ENCODE results near the gene LMAN2. TPM values are rescaled to one million over a fixed set of nuclear protein-coding genes. Genes with fewer than 3 reads are reported as not detected.
A peak's percentile ranks its signal among the peaks of the same experiment; 100 is the strongest.

LMAN2 gene
- total RNA-seq, 1 experiment from 2014 or later = 106 TPM

- H2AK5ac ChIP-seq (ENCODE audit: insufficient read length, low read length) = no peak overlapping the region
- H3K27me3 Mint-ChIP-seq (ENCODE audit: low read depth) = peaks cover 15% of the 10 kb centered on the region
- H3K27me3 ChIP-seq (ENCODE audit: insufficient read depth, low read length) = no peaks in the 10 kb centered on the region; the same call in 1 of the 2 replicates
- H2AFZ ChIP-seq (ENCODE audit: low read length) = no peak overlapping the region
- no peak for DNase-seq
- H4K20me1 ChIP-seq (ENCODE audit: control insufficient read depth, insufficient read depth, insufficient read length) = no peaks in the 10 kb centered on the region
- no peak overlapping the region for H4K8ac ChIP-seq (replicated peaks; ENCODE audit: insufficient read length, low read depth, low read length)
- H3K23ac ChIP-seq (ENCODE audit: insufficient read length, low read depth, low read length) = no peak overlapping the region
- H3K4me1 ChIP-seq (ENCODE audit: insufficient read depth, low read length) = peaks cover 6% of the 10 kb centered on the region; the same call in 1 of the 2 replicates
- H2BK20ac ChIP-seq (ENCODE audit: low read depth, low read length, poor library complexity, severe bottlenecking) = no peak overlapping the region
- no peak overlapping the region for H3K4me2 ChIP-seq (ENCODE audit: insufficient read depth, insufficient read length, low read length)
- no peaks in the 10 kb centered on the region for H3K79me2 ChIP-seq (ENCODE audit: insufficient read depth, low read length)
- H3K9me3 Mint-ChIP-seq = no peaks in the 10 kb centered on the region; a peak in 1 of 5 replicates
- no peak overlapping the region for H2BK5ac ChIP-seq (ENCODE audit: insufficient read length, low read length)
- H3T11ph ChIP-seq (ENCODE audit: low read length) = no peak overlapping the region
- H3K23me2 ChIP-seq (ENCODE audit: insufficient read length, low read depth, low read length, poor library complexity, severe bottlenecking) = peaks cover 10% of the 10 kb centered on the region
- H4K5ac ChIP-seq (ENCODE audit: insufficient read length, low read depth, low read length) = no peak overlapping the region
- H3K79me1 ChIP-seq (ENCODE audit: insufficient read depth, low read depth, low read length, poor library complexity, severe bottlenecking) = no peaks in the 10 kb centered on the region
- H3K4me1 Mint-ChIP-seq = peaks cover 31 to 56% of the 10 kb centered on the region in 2 experiments
- no peaks in the 10 kb centered on the region for H3K9me3 ChIP-seq (ENCODE audit: control insufficient read depth, low read depth, low read length)
- H3K14ac ChIP-seq (ENCODE audit: insufficient read depth, low read length) = no peak overlapping the region
- WGBS (ENCODE audit: extremely low coverage, insufficient read length, low lambda C conversion rate) = no CpG with 5 or more reads among the region's 12 CpGs
- peaks cover 8 to 22% (median 8%) of the 10 kb centered on the region in 3 experiments for H3K36me3 Mint-ChIP-seq (ENCODE audit: insufficient read depth in 1 of 3, low read depth in 3 of 3)
- H2BK15ac ChIP-seq (ENCODE audit: low read depth, low read length) = no peak overlapping the region
- no peak overlapping the region for H3K18ac ChIP-seq (ENCODE audit: insufficient read length, low read depth, low read length)
- TF ChIP-seq CTCF (conservative IDR thresholded peaks at IDR 0.05) = no peak
- H3K4ac ChIP-seq (ENCODE audit: low read depth, low read length) = no peak overlapping the region
- no peak overlapping the region for H3K27ac Mint-ChIP-seq
- peak overlapping the region in 1 of 2 experiments; percentile 35; a peak in 2 of 5 replicates for H3K4me3 Mint-ChIP-seq
- H2BK120ac ChIP-seq (ENCODE audit: low read depth, low read length, poor library complexity, severe bottlenecking) = no peak overlapping the region
- no peak overlapping the region for H3K9ac ChIP-seq (ENCODE audit: extremely low read depth, insufficient read length, low read length)
- H3K56ac ChIP-seq (ENCODE audit: insufficient read length, low read depth, low read length) = no peak overlapping the region
- H2BK12ac ChIP-seq (ENCODE audit: insufficient read length, low read depth, low read length) = no peak overlapping the region
- no peak overlapping the region for H4K91ac ChIP-seq (ENCODE audit: insufficient read length, low read depth, low read length)
- no peak overlapping the region for H3K27ac ChIP-seq (ENCODE audit: insufficient read length, low read depth, low read length)
Measured at GRCh38 chr5:177372034-177372896, 20.8 kb upstream of the LMAN2 start.
